HG02840 (cell line): Measurements from ENCODE around the gene TADA2B.
A peak's percentile ranks its signal among the peaks of the same experiment; 100 is the strongest.
"Not testable (repeated sequence)": the region's sequence is repeated elsewhere in the genome, so short reads cannot be mapped to it uniquely, and the experiment has no call there.

Experiments used
- ATAC-seq: cut with Tn5 transposase; IDR thresholded peaks from one replicate; pipeline ENCODE4 v1.9.1; 2021; ENCODE audit warnings: mild to moderate bottlenecking, moderate library complexity, moderate number of reproducible peaks; ENCODE audit not compliant: unreplicated experiment, low FRiP score

TADA2B gene

GRCh38 chr4:7074426-7074825 is 31.3 kb downstream of the TADA2B start:
- no peak for ATAC-seq

GRCh38 chr4:7075962-7076695 is 33.0 kb downstream of the TADA2B start:
- no peak for ATAC-seq

DNA sequence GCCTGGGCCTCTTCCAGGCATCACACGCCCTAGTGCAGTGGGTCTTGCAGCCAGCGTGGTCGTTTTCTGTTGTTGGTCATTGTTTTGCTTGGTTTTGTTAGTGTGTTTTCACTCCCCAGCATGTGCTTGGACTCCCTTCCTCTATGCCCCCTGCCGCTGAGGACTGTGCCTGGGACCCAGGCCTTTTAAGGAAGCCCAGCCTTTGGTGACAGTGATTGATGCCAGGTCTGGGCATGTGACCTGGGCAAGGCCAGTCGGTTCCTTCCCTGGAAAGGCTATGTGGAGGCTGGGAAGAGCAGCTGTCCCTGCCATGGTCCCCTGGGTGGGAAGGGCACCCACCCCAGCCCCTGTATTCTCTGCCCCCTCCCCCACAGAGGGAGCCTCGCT is 33.5 kb downstream of the TADA2B start:
- no peak for ATAC-seq

DNA sequence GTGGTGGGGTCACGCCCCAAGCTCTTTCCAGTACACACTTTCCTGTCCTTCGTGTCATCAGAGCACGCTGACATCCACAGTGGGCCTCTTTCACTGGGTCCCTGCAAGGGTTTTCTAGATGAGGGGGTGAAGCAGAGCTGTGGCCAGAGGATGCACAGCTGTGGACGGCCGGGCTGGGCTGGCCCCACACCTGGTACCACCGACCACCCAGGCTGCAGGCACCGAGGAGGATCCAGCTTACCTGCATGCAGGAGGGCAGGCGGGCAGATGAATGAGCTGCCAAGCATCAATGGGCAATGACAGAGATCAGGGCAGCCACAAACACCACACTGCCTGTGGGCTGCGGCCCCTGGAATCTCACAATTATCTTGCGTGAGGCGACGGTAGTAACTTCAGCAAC is 34.2 kb downstream of the TADA2B start:
- ATAC-seq: no peak

DNA sequence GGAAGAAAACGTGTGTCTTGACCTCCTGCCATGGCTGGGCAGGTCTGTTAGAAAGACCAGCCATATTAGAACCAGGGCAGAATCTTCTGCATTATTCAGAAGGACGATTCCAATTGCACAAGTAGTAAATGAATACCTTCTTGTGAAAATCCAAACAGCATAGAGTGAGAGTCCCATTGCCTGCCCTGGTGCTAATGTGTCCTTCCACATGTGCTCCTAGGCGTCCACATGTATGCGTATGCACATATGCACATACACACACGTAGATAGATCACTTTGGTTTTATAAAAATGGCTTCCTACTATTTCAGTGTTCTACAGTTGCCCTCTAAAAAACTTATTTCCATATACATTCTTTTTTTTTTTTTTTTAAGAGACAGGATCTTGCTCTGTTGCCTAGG is 34.9 kb downstream of the TADA2B start:
- no peak for ATAC-seq

- ATAC-seq: not testable (repeated sequence)
Observed at GRCh38 chr4:7079483-7079882, 36.3 kb downstream of the TADA2B start.

- not testable (repeated sequence) for ATAC-seq
Observed at GRCh38 chr4:7079909-7080308, 36.7 kb downstream of the TADA2B start.

DNA sequence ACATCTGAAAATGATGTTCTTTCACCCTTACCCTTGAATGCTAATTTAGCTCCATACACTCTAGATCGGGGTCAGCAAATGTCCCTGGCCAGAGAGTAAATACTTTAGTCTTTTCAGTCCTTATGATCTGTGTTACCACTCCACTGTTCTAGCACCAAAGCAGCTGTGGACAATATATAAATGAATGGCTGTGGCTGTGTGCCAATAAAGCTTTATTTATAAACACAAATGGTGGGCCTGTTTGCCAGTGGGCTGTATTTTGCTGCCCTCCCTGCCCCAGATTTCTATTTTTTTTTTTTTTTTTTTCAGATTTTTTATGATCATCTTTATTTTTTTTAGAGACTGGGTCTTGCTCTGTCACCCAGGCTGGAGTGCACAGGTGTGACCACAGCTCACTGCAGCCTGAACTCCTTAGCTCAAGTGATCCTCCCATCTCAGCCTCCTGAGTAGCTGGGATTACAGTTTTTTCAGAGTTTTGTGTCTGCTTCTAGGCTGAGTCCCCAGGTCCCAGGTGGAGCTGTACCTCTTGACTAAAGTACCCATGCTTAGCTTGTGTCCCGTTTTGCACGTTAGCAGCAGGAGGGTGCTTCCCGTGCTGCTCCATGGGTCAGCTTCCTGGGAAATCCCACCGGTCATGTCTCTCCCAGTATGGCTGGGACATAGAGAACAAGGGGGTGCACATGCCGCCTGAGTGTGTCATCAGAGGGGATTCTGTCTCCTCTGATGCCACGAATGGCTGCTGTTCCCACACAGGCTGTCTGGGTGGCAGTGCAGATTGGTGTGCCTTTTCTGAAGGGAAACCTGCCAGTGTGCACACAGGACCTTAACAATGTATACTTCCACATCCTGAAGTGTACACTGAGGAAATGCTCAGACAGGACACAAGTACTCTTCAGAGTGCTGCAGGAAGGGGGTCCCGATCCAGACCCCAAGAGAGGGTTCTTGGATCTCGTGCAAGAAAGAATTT is 40.7 kb downstream of the TADA2B start:
- ATAC-seq: no peak

DNA sequence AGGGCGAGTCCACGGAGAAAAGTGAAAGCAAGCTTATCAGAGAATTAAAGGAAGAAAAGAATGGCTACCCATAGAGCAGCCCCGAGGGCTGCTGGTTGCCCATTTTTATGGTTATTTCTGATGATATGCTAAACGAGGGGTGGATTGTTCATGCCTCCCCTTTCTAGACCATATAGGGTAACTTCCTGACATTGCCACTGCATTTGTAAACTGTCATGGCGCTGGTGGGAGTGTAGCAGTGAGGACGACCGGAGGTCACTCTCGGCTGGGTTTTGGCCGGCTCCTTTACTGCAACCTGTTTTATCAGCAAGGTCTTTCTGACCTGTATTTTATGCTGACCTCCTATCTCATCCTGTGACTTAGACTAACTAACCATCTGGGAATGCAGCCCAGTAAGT is 41.4 kb downstream of the TADA2B start:
- not testable (repeated sequence) for ATAC-seq

- ATAC-seq: no peak
Observed at GRCh38 chr4:7086384-7086783, 43.2 kb downstream of the TADA2B start.

GRCh38 chr4:7087036-7087435 is 43.9 kb downstream of the TADA2B start:
- ATAC-seq: no peak

DNA sequence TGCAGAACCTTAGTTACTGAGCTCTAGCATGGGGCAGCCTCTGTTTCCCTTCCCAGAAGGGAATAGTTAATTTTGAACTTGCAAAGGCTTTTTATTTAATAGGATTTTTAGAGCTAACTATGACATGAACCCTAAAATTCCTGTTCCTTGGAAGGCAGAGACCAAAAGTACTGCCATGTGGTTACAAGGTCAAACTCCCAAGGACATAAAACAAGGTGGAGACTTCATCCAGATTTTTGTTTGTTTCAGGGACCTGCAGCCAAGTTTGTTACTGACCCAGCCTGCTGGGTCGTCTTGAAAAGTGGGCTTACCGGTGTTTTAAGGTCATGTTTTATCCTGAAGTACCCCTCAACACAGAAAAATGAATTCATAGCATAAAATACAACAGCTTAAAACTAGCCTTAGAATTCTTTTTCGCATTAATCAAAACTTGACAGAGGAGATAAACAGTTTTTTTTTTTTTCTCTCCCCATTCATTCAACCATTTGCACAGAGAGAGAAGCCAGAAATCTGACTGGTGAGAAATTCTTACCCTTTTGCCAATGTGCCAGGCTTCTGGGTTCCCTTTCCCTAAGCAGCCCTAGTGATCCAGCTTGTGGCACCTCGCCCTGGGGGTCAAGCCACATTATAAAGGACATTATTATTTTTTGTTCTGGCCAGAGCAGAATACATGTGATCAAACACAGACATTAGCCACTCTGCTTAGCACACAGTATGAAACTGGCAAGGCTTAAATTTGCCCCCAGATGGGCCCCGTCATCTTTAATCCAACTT is 46.2 kb downstream of the TADA2B start:
- no peak for ATAC-seq

- no peak for ATAC-seq
Observed at GRCh38 chr4:7092026-7092425, 48.9 kb downstream of the TADA2B start.

GRCh38 chr4:7094916-7095315 is 51.7 kb downstream of the TADA2B start:
- no peak for ATAC-seq

GRCh38 chr4:7095611-7096155 is 52.5 kb downstream of the TADA2B start:
- no peak for ATAC-seq

DNA sequence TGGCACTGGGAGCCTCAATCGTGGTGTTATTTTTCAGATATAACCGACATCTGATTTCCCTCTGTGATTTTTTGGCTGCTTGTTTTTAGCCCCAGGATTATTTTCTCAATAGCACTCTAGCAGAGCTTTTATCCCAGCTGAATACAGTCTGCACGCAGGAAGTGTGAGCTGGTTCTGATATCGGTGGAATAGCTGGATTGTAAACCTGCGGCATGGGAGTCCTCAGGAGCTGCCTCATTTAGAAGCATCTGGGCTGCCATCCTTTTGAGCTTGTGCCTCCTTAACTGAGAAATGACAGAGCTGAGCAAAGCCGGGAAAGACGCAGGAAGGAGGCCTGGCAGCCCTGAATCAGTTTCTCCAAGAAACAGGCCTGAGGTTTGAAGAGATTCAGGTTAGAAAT is 53.1 kb downstream of the TADA2B start:
- ATAC-seq: no peak

DNA sequence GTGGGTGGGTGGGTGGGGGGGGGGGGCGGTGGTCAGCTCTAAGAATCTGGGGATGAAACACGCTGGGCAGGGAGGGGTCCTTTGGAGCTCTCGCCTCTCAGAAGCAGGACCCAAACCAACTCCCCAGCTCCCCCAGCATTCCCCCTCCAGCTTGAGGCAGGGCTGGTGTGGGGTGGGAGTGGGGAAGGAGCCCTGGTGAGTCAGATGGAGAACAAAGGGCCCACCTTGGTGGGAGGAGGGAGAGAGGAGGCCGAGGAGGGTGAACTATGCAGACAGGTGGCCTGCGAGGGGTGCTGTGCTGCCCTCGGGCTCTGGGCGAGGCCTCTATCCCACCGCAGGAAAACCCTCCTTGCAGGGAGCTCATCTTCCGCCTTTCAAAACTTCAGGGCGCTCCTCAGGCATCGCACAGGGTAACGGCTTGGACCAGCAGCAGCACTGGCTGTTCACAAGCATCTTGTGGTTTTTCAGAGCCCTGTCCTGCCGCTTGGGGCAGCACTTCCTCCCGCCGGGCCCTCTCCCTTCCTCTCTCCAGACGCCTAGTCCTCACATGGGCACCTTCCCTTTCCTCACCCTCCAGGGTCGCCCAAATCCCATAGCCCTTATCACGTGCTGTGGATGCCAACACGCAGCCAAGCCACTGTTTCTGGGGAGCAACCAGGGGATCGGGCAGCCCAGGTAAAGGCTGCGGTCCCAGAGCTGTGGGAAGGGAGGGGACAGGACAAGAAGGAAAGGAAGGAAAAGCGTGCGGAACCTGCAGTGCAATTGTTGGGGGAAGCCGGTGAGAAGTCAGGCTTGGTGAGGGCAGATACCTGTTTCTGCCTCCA is 58.7 kb downstream of the TADA2B start:
- ATAC-seq: no peak

DNA sequence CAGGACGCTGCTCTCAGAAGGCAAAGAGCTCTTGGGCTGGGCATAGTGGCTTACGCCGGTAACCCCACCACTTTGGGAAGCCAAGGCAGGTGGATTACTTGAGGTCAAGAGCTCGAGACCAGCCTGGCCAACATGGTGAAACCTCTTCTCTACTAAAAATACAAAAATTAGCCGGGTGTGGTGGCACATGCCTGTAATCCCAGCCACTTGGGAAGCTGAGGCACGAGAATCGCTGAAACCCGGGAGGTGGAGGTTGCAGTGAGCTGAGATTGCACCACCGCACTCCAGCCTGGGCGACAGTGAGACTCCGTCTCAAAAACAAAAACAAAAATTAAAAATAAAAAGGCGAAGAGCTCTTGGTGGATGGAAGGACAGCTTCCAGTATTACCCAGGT is 59.3 kb downstream of the TADA2B start:
- not testable (repeated sequence) for ATAC-seq

DNA sequence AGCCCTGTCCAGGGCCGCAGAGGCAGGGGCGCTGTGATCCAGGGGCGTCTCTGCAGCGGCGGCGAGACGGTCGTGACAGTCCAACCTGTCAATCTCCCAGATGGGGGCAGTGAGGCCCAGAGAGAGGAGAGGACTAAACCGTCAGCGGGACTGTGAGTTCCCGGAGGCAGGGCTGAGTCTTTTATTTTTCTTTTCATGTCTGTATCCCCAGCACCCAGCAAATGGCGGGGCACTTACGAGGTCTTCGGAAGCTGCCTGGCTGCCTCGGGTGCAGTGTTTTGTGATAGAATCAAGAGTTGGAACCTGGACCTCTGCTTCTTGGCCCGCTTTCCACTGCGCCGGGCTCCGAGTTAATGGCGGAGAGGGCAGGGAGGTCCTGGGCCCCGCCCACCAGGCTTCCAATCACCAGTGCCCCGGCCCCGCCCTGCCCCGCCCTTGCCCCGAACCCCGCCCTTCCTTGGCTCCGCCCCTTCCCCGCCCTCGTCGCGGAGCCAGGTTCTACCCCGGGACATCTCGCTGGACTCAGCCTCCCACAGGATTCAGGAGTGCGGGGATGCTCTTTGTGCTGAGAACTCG is 59.9 kb downstream of the TADA2B start:
- ATAC-seq: peak; percentile 72
